CD4-positive, alpha-beta T cell treated with Interferon gamma for 1 hour (primary cell): Measurements from ENCODE around the gene SRGAP2.
A peak's percentile ranks its signal among the peaks of the same experiment; 100 is the strongest.
"Not testable (repeated sequence)": the region's sequence is repeated elsewhere in the genome, so short reads cannot be mapped to it uniquely, and the experiment has no call there.

ENCODE experiments used
- DNase-seq: peaks from one replicate; pipeline ENCODE4 v3.0.0-alpha.2; 2020

SRGAP2 gene

GRCh38 chr1:206210802-206211201 is 7.5 kb downstream of the SRGAP2 start:
- DNase-seq, result not testable (repeated sequence)

GRCh38 chr1:206215600-206216392 is 12.5 kb downstream of the SRGAP2 start:
- not testable (repeated sequence) for DNase-seq

- DNase-seq, result not testable (repeated sequence)
These were observed 14.9 kb downstream of the SRGAP2 start for GRCh38 chr1:206218285-206218684.

- DNase-seq, result not testable (repeated sequence)
These were observed 15.4 kb downstream of the SRGAP2 start for GRCh38 chr1:206218765-206219164.

- not testable (repeated sequence) for DNase-seq
These were observed 16.4 kb downstream of the SRGAP2 start for GRCh38 chr1:206219514-206220331.

- peak; percentile 5 for DNase-seq
These were observed 17.1 kb downstream of the SRGAP2 start for GRCh38 chr1:206220332-206221000.

GRCh38 chr1:206221585-206221984 is 18.2 kb downstream of the SRGAP2 start:
- not testable (repeated sequence) for DNase-seq

- not testable (repeated sequence) for DNase-seq
These were observed 20.9 kb downstream of the SRGAP2 start for GRCh38 chr1:206224190-206224776.

GRCh38 chr1:206225386-206225785 is 22.0 kb downstream of the SRGAP2 start:
- DNase-seq, result not testable (repeated sequence)

GRCh38 chr1:206226886-206227285 is 23.5 kb downstream of the SRGAP2 start:
- not testable (repeated sequence) for DNase-seq

- DNase-seq, result not testable (repeated sequence)
These were observed 25.9 kb downstream of the SRGAP2 start for GRCh38 chr1:206229286-206229685.

- DNase-seq, result not testable (repeated sequence)
These were observed 28.6 kb downstream of the SRGAP2 start for GRCh38 chr1:206231989-206232388.

GRCh38 chr1:206232970-206233645 is 29.8 kb downstream of the SRGAP2 start:
- not testable (repeated sequence) for DNase-seq

- not testable (repeated sequence) for DNase-seq
These were observed 31.0 kb downstream of the SRGAP2 start for GRCh38 chr1:206234189-206234916.

- DNase-seq, result not testable (repeated sequence)
These were observed 31.8 kb downstream of the SRGAP2 start for GRCh38 chr1:206235190-206235589.

- peak; percentile 21 for DNase-seq
These were observed 36.9 kb downstream of the SRGAP2 start for GRCh38 chr1:206240288-206240687.

- peak; percentile 63 for DNase-seq
These were observed 40.0 kb downstream of the SRGAP2 start for GRCh38 chr1:206243335-206243734.

- DNase-seq, result not testable (repeated sequence)
These were observed 42.1 kb downstream of the SRGAP2 start for GRCh38 chr1:206245479-206245878.

GRCh38 chr1:206246129-206246886 is 43.0 kb downstream of the SRGAP2 start:
- DNase-seq, result not testable (repeated sequence)

GRCh38 chr1:206250953-206251681 is 47.8 kb downstream of the SRGAP2 start:
- not testable (repeated sequence) for DNase-seq
